OCI-M1 (cell line): Measurements from ENCODE around the gene NR3C2.

Experiments used
- DNase-seq: peaks from one replicate; lab custom pipeline; 2025; lab: John Stamatoyannopoulos, UW

NR3C2 gene

DNA sequence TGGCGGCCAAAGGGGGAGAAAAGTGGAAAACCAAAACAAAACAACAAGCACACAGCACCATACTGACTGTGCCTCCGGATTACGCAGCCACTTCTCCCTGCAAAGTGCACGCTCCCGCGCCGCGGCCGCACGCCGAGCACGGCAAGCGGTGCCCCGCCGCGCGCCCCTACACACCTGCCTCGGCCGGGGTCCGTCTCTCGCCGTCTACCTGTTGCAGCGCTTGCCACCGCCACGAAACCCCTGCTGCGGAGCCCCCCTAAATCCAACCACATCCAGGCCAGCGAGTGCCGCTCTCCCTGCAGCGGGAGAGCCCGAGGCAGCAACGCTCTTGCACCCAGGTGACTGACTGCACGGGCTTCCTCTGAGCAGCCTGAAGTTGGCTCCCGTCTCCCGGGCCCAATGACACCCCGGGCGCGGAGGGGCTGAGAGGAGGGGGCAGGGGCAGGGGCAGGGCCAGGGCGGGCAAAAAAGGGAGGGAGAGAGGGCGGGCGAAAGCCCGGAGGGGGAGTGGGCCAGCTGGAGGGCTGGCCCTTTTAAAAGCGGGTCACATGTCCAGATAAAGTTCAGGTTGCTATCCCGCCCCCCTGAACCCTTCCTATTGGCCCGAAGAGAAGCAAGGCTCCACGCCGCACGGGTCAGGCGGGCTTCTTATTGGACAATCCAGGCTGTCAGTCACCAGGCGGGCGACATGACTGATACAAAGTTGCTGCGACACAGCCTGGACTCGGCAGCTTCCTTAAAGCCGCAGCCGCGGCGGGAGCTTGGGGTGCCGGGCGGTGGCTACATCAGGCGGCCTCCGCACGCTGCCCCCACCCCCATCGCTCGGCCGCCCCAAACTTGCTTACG, at the start of gene NR3C2:
TSS of gene NR3C2 (minus strand) at position 429 of the 846 bp plus-strand sequence.
- DNase-seq = peak; percentile 99

DNA sequence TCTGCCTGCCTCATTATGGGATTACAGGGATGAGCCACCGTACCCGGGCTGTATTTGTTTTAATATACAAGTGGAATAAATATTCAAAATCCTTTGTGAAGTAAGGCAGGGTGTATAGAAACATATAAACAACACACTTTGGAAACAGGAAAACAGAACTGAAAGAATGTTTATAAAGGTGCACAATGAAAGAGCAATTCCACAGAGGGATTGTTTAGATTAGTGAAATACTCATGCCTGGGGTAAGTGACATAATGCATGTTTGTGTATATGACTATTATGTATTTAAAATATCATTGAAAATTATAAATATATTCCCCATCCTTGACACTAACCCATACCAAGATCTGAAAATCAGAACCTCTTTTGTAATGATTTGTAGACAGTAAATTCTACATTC, 45.0 kb upstream of the NR3C2 start:
- no peak for DNase-seq

DNA sequence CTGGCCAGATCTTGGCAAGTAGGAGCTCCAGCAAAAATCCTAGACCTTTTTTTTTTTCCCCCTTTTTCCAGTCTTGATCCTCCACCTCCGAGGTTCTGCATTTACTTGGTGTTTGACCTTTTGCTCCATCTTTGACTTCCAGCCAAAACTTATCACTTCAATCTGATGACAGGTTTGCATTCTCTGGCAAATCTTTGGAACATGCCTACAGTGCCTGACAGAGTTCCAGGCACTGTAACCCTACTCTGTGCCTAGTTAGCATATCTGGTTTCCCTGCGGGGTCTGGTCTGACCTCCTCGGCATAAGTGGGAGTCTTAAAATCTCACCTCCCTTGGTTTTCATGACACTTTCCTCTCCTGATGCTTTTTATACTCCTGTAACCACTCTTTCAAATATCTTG, 39.4 kb upstream of the NR3C2 start:
- DNase-seq = no peak

DNA sequence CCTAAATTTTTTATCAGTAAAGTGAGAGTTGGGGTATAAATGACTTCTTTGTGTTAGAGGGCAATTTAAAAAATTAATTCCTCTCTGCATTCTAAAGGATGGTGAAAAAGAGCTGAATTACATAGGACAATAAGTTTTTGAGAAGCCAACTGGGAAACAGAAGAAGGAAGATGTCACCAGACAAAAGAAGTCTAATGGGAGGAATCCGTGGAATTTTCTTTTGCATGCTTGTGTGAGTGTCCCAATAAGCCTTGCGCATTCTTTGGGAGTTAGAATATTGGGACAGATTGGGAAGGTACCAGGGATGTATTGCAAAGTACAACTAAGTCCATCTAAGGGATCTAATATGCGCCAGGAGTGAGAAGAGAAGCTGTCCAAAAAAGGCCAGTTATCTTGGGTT, 35.1 kb upstream of the NR3C2 start:
- no peak for DNase-seq

DNA sequence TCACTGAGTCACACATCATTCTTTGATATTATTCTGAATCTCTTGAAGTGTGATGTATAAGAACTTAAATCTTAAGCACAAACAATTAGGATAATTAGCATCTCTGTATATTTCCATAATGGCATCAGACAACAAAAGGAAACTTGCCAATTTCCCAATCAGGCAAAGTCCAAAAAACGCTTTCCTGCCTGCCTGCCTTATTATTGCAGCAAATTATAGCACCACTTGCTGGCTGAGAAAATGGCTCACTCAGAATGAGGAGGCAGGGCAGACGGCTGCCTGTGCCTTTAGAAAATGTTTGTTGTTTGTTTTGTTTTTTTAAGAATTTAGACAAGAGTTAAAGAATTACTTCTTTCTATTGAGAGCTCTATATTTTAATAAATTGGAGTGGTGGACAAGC, 27.7 kb upstream of the NR3C2 start:
- no peak for DNase-seq

DNA sequence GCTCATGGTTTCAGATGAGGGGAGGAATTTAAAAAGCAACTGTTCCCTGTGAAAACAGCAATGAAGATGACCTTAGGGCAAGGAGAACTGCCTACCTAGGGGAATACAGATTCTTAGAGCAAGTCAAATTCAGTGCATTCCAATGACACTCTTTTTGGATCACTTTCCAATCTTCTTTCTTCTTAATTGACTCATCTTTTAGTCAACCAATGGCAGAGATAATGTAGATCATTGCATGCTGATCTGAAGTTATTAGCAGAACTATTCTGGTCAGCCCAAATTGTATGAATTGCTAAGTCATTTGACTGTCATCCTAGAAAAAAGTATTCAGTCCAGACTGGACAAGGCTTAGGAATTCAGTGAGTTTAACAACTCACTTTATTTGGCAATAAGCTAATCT, 12.6 kb upstream of the NR3C2 start:
- no peak for DNase-seq

DNA sequence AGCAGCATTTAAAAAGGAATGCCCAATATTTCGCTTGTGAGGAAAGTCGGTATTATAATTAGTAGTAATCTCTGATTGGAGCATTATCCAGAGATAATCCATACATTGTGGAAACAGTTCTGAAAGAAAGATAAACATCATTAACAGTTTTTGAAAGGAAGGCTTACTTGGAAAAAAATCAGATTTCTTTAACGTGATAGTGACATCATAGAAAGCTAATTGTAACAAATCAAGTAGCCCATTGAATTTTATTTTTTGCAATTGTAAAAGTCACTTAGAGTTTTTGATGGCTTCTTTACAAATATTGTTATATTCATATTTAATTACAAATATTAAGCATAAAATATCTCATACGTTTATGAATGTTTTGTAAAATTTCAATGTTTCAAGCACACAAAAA, 11.6 kb upstream of the NR3C2 start:
- no peak for DNase-seq

DNA sequence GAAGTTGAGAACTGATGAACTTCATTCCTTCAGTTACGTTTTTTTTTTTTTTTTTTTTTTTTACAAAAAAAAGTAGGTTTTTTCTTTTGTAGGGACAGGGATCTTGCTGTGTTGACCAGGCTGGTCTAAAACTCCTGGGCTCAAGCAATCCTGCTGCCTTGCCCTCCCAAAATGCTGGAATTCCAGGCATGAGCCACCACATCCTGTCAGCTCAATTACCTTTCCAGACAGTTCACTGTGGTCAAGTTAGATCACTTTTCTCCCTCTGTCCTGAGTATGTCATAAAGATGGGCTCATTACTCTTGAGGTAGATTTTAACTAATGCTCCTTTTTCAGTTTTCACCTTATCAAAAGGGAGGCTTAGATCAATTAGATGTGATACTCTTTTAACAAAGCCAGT, 10.8 kb upstream of the NR3C2 start:
- DNase-seq = no peak

DNA sequence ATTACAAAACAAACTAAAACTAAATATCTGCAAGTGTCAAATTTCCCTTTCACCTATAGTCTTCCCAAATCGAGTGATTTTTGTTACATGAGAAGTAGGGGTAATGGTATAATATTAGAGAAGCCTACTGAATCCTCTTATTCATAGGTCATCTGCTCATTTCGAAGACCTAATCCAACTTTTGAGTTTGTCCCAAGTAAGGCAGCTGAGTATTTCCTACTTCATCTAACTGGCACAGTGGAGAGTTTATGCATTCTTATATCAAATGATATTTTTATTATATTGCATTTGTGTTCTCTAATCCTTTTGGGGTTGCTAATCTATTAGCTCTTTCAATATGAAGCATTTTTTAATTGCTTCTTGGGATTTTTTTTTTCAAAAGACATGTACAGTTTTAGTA, 7.7 kb upstream of the NR3C2 start:
- DNase-seq = no peak

DNA sequence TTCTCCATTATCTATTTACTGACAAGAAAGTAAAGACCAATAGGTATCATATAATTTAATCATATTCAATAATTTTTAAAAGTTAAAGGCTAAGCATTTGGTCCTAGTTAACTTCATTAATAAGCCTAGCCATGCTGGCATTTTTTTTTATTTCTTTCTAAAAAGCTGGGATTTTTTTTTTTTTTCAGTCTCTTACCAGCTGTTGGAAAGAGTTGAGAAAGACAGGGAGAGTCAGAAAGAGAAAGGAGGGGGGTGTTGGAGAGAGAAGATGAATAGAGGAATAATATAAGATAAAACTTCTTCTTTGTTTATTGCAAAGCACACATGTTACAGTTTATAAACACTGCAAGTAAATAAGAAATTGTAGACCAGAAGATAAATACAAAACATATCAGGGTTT, 5.9 kb upstream of the NR3C2 start:
- DNase-seq = no peak

DNA sequence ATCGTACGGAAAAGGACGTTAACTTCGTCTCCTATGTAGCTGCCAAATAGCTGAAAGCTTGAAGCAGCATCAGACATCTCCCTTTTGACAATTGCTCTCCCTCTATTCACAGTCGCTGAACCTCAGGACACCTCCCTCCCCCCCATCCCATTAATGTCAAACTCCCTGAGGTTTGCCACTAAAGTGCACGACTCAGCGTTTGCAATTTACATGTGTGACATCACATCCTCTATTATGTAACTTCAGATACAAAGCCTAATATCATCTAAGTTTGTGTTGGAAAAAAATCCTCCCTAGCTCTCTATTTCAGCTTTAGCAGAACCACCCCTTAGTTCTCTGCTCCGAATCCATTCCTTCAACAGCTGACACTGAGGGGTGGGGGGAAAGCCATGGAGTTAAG, 5.5 kb upstream of the NR3C2 start:
- DNase-seq = peak; percentile 61

DNA sequence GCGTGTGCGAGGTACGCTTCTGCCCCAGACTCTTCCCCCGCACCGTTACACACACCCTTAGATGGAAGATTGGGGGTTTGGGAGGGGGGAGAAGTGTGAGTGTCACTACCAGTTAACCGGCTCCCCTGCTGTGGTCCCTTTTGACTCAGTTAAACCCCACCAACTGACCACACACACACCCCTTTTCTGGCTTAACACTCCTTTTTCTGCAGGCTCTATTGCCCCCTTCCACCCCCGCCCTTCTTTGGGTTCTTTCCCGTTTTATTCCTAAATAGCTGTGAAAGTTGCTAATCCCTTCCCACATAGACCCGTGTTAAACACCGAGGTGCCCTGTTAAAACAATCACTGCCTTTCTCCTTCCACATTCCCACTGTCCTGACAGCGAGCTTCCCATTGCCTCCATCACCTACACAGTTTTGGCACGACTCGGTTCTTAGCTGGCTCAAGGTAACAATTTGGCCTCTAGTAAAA, 3.7 kb upstream of the NR3C2 start:
- DNase-seq = no peak

DNA sequence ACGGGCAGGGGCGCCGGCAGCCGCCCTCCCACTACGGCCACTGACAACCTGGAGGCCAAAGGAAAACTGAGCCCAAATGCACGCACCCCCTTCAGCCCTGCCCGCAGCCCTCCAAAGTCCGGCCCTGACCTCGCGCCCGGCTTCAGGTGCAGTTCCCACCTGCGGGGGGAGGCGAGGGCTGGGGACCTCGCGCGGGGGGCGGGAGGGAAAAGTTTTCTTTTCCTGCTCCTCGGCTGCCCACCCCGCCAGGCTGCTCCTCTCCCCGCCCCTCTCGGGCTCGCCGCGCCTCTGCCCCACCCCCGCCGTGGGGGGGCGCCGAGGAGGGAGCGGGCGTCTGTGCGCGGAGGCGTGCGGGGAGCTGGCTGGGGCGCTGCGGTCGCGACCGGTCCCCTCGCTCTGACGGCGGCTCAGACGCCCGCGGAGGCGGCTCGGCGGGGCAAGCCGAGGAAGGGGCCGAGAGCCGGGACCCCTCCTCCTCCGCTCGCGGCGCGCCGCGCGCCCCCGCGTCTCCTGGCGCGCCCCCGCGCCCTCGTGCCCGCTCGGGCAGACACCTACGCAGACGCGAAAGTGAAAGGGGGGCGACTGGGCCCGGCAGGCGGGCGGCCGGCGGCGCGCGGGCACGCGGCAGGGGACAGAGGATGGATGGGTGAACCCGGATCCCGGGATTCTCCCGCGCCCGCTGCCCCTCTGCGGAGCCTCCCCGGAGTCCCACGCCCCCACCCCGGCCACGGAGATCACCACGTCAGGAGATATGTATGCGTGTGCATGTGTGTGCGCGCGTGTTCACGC, 3.1 kb upstream of the NR3C2 start:
- DNase-seq = peak; percentile 35

DNA sequence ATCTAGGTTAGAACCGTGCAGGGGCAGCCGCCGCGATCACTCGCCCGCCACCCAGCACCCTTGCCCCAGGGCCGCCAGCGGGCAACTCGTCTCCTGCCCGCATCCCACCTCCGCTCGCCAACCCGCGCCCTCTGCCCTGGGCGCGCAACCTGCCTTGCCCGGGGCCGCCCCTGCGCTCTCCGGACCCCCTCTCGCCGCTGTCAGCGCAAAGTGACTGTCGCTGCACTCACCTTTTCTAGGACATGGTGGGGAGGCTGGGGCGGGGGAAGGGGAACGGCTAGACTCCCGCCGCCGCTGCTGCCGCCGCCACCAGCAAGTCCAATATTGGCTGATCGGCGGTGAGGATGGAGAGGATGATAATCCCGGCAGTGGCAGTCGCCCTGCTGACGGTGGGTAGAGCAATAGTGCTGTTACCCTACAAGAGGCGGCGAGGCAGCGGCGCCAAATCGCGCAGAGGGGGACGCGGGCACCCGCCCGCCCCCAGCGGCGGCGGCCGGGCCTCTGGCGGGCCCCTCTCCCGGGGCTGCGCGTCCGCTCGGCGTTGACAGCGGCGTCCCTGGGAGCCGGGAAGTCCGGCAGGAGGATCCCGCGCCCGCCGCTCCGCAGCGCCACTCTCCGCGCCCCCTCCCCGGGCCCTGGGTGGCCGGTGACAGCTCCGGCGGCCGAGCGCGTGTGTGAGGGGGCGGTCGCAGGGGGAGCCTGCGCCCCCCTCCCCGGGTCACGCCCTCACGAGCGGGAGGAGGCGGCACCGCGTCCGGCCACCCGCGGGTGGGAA, 2.3 kb upstream of the NR3C2 start:
- peak; percentile 23 for DNase-seq

DNA sequence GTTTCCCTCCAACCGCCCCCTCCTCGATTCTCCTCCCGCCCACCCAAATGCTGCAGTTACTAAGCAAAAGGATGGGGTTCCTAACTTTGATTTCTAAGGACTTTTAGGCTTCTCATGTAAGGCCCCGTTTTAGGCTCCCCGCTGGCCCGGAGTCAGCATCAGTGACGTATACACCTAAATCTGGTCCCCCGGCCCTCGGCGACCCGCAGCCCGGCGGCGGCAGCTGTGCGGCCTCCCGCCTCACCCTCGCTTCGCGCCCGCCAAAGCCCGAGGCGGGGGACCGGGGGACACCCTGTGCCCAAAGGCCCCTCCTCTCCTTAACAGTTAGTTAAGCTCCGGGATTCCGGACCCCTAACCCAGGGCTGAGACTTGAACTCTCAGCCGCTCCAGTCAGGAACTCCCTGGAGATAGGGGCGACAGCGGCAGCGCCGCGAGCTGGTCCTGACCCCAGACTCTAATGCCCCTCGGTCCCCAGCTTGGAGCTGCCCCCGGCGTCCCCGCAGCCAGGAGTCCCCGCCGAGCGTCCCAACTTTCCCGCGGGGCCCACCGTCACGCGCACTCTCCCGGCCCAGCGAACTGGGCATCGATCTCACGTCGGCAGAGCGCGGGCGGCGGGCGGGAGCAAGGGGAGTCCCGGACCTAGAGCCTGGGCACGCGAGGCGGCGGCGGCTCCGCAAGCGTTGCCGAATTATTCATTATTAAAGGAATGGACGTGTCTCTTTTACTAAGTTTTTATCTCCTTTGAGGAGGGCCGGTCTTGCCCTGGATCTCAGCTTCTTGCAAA, 1.5 kb upstream of the NR3C2 start:
- DNase-seq = no peak

DNA sequence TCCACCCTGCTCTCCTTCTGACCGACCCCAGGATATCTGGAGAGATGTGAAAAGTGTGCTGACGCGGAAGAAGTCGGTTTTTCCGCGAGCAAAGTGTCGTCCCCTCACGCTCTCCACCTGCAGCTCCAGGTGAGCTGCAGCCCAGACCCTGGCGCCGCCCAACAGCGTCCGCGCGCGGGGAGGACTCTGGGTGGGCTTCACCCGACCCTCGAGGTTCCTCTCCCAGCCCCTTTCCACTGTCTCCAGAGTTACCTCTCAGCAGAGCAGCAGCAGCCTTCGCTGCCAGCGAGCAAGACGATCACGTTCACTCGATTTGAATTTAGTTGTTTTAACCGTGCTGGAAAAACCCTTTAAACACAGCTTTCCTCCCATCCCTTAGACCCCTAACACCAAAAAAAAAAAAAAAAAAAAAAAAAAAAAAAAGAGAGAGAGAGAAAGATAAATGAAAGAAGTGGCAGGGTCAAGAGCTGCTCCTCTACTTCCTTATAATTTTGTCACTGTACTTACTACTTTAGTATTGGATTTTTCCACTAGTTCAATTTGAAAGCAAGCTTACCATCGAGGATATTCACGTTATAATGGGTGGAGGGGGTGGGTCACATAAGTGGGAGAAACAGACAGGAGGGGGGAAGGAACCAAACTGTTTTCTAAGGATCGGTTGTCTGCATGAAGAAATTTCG, 758 bp upstream of the NR3C2 start:
- DNase-seq = peak; percentile 68

DNA sequence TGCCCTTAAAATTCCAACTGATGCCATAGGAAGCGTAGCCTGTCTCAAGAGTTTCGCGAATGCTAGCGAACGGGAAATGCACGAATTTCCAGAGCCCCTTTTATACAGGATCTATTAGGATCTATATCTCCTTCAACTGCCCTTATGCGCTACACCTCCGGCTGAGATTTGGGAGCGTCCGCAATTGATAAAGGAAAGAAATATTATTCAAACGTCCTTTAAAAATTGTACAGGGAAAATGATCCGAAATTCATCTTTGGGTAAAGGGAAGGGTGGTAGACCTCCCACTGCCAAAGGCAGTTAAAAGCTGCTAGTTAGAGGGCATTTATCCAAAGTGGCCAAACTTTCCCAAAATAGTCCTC, 609 bp downstream of the NR3C2 start:
- no peak for DNase-seq

DNA sequence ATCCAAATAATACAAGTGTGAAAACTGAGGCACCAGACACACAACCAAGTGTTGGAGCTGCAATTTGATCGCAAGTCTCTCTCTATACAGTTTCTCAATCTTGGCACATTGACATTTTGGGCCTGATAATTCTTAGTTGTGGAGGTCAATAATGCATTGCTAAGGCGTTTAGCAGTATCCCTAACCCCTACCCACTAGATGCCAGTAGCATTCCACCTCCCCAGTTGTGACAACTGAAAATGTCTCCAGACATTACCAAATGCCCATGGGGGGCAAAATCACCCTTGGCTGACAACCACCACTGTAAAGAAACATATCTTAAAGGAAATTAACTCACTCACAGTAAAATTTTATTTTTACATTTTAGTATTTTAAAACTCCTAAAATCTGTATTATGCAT, 4.2 kb downstream of the NR3C2 start:
- no peak for DNase-seq

DNA sequence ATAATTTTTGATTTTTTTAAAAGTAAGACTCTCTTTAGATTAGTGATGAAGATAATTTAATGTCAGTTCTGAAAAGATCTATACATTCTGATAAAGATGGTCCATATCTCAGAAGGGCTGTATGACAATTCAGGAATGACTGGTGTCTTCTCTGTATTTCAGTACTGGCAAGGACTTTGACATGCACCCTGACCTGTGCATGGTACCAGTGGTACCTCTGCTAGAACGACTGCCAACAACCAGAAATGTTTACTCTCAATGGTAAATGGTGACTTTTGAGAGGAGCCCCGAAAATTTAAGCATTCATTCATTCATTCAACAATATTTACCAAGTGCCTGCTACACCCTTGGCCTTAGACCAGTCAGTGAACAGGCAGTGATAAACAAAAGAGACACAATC, 4.8 kb downstream of the NR3C2 start:
- no peak for DNase-seq

DNA sequence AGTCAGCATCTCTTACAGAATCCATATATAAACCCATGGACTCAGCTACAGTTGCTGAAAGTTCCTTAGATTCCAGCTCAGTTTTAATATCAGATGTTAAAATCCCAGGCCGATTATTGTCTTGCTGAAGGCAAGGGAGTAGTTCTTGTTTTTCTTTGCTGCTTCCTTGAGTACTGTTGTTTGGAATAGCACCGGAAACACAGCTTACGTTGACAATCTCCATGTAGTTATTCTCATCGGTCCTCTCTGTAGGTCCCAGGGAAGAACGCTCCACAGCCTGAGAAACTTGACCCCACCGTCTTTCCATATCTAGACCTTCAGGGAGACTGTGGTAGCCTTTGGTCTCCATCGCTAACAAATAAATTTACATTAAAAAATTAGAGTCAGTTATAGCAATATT, 5.7 kb downstream of the NR3C2 start:
- no peak for DNase-seq
